ENCODE results near the gene NINL.
"Not testable (repeated sequence)": the region's sequence is repeated elsewhere in the genome, so short reads cannot be mapped to it uniquely, and the experiment has no call there.

Gene NINL

DNA sequence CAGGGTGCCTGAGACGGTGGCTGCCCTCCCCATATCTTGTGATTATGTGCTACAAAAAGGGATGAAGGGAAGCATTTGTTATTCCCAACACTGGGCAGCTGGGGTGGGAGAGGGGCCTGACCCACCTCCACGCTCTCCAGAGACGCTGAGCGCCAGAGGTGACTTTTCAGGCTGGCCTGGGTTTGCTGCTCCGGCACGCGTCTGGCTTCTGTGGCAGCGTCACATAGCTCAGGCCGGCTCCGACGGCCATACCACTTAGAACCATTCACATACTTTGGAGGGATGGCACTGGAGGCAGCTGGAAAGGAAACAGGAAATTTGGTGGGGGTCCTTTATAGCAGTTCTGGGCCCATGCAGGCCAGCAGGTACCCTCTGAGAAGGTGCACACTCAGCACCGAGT lies 72.6 kb downstream of the NINL start:
- Histone ChIP-seq H3K9me3 (ENCODE audit: control insufficient read depth, low read length) (peaks cover 35% of the 10 kb centered on the region), H3K4me3 (ENCODE audit: extremely low read depth, insufficient read depth, low read length, poor library complexity, severe bottlenecking) (no peak overlapping the region), H3K27ac (ENCODE audit: low read depth, low read length, severe bottlenecking) (no peak overlapping the region), H3K4me1 (ENCODE audit: control insufficient read depth, insufficient read depth, low read length, poor library complexity, severe bottlenecking) (no peaks in the 10 kb centered on the region), H3K36me3 (ENCODE audit: control insufficient read depth, insufficient read depth, low read length) (peaks cover 96% of the 10 kb centered on the region)
- WGBS, 2 experiments (ENCODE audit: insufficient coverage in 2 of 2): 93 to 98% methylated on average over 3 to 7 of the region's 12 CpGs

DNA sequence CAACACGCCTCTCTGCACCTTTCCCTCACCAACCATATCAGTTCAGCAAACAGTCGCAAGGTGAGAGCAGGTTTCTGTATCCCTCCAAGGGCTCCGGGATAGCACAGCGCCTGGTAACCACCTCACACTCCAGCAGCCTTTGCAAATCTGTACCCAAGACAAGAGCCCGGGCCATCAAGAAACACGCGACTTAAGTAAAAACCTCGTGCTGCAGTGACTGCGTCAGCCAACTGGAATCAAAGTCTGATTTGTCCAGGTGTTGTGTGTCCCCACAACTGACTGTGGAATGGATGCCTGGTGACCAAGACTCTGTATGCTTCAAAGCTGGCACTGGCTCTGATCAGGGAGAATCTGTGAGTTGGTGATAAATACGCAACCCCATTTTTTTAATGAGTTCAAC lies 74.1 kb downstream of the NINL start:
- no peak overlapping the region for H3K4me3 ChIP-seq (ENCODE audit: extremely low read depth, insufficient read depth, low read length, poor library complexity, severe bottlenecking)
- peaks cover 23% of the 10 kb centered on the region for H3K9me3 ChIP-seq (ENCODE audit: control insufficient read depth, low read length)
- WGBS, 2 experiments (ENCODE audit: insufficient coverage in 2 of 2): 92 to 93% methylated on average over 9 of the region's 10 CpGs
- no peak overlapping the region for H3K27ac ChIP-seq (ENCODE audit: low read depth, low read length, severe bottlenecking)
- H3K4me1 ChIP-seq (ENCODE audit: control insufficient read depth, insufficient read depth, low read length, poor library complexity, severe bottlenecking): no peaks in the 10 kb centered on the region
- H3K36me3 ChIP-seq (ENCODE audit: control insufficient read depth, insufficient read depth, low read length): peaks cover 95% of the 10 kb centered on the region

DNA sequence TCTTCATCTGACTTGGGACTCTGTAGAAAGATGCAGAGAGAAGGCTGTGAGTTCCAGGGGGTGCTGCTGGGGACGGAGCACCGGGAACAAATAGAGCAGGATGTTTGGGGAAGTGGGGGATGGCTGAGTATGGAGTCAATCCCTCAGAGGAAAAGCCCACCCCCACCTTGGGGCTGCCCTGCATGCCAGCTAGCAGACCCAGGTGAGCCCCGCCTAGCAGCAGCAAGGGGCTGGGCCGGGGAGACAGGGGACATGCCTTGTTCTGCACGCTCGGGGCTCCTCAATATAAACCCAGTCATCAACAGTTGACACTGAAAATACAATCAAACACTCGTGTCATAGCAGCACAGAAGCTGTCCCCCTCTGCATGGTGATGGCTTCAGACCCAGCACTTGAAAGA lies 74.6 kb downstream of the NINL start:
- WGBS, 2 experiments (ENCODE audit: insufficient coverage in 2 of 2): 66 to 100% methylated on average over 4 to 7 of the region's 7 CpGs

DNA sequence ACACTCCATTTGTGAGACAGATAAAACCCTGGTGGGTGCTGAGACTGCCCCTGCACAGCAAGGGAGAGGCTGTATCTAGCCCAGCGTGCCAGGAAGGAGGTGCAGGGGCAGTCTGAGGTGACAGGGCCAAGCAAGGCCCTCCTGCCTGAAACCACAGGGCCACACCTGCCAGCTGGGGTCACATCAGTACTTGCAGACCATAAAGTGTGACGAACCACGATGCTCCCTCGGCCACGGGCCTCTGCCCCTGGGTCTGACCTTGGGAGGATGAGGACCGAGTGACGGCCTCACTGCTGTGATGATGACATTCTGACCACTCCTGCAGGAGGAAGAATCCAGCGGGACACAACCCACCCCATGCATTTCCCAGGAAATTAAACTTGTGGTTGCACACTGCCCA lies 75.1 kb downstream of the NINL start:
- WGBS, 2 experiments (ENCODE audit: insufficient coverage in 2 of 2): 96 to 97% methylated on average over 8 of the region's 8 CpGs
- Histone ChIP-seq H3K36me3 (ENCODE audit: control insufficient read depth, insufficient read depth, low read length) (peaks cover 90% of the 10 kb centered on the region), H3K9me3 (ENCODE audit: control insufficient read depth, low read length) (peaks cover 15% of the 10 kb centered on the region), H3K4me3 (ENCODE audit: extremely low read depth, insufficient read depth, low read length, poor library complexity, severe bottlenecking) (no peak overlapping the region), H3K27ac (ENCODE audit: low read depth, low read length, severe bottlenecking) (no peak overlapping the region), H3K4me1 (ENCODE audit: control insufficient read depth, insufficient read depth, low read length, poor library complexity, severe bottlenecking) (no peaks in the 10 kb centered on the region)

More for the DNA sequence above, 74.6 kb downstream of the NINL start:
- Histone ChIP-seq H3K4me3 (ENCODE audit: extremely low read depth, insufficient read depth, low read length, poor library complexity, severe bottlenecking) (no peak overlapping the region), H3K9me3 (ENCODE audit: control insufficient read depth, low read length) (peaks cover 19% of the 10 kb centered on the region), H3K4me1 (ENCODE audit: control insufficient read depth, insufficient read depth, low read length, poor library complexity, severe bottlenecking) (no peaks in the 10 kb centered on the region), H3K27ac (ENCODE audit: low read depth, low read length, severe bottlenecking) (no peak overlapping the region), H3K36me3 (ENCODE audit: control insufficient read depth, insufficient read depth, low read length) (peaks cover 95% of the 10 kb centered on the region)

DNA sequence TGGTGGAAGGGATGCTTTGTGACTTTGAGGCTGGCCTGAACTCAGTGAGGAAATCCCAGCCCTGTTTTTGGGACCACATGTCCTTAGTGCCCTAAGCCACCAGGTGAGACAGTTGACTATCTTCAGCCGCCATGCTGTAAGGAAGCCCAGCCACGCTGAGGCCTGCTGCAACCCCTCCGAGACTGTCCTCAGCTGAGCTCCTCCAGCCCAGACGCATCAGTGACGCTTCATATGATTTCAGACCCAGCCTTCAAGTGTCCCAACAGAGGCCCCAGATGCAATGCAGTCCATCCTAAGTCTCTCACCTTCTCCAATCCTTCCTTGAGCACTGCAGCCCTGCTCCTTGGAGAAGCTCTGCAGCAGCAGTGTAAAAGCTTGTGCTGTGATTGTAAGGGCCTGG lies 76.2 kb downstream of the NINL start:
- H3K36me3 ChIP-seq (ENCODE audit: control insufficient read depth, insufficient read depth, low read length): peaks cover 89% of the 10 kb centered on the region
- H3K27ac ChIP-seq (ENCODE audit: low read depth, low read length, severe bottlenecking): no peak overlapping the region
- H3K4me1 ChIP-seq (ENCODE audit: control insufficient read depth, insufficient read depth, low read length, poor library complexity, severe bottlenecking): no peaks in the 10 kb centered on the region
- 93% methylated on average over 5 of the region's 5 CpGs for WGBS, 2 experiments (ENCODE audit: insufficient coverage in 2 of 2)
- no peak overlapping the region for H3K4me3 ChIP-seq (ENCODE audit: extremely low read depth, insufficient read depth, low read length, poor library complexity, severe bottlenecking)
- H3K9me3 ChIP-seq (ENCODE audit: control insufficient read depth, low read length): peaks cover 3% of the 10 kb centered on the region

DNA sequence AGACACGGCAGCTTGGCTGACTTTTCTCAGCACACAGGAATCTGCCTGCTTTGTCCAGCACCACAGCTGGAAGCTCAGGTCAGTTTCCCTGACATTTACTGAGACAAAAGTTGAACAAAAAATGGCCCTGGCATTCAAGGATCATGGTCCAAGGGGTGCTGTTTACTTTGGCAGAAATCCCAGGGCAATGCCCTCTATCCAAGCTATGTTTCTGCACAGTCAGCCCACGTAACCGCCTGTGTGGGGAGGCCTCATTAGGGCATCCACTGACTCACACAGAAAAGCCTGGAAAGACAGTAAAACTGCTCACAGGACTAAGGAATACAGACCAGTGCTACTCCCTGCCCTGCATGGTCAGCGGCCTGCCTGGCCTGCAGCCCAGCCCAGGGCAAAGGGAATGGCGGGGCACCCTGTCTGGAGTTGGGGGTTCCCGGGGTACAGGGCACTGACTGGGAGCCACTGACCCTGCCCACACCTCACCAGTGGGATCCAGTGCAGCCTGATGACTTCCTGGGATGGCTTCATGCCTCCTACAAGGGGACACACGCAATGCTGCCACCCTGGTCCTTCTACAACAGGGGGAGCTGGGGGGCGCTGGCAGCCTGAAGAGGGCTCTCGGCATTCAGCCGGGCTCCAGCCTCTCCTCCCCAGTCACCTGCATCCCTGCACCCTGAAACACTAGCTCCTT lies 77.1 kb downstream of the NINL start:
- no peaks in the 10 kb centered on the region for H3K9me3 ChIP-seq (ENCODE audit: control insufficient read depth, low read length)
- no peaks in the 10 kb centered on the region for H3K4me1 ChIP-seq (ENCODE audit: control insufficient read depth, insufficient read depth, low read length, poor library complexity, severe bottlenecking)
- no peak overlapping the region for H3K4me3 ChIP-seq (ENCODE audit: extremely low read depth, insufficient read depth, low read length, poor library complexity, severe bottlenecking)
- whole genome bisulfite sequencing, 2 experiments (ENCODE audit: insufficient coverage in 2 of 2): 93% methylated on average over 10 of the region's 10 CpGs
- H3K36me3 ChIP-seq (ENCODE audit: control insufficient read depth, insufficient read depth, low read length): peaks cover 89% of the 10 kb centered on the region
- no peak overlapping the region for H3K27ac ChIP-seq (ENCODE audit: low read depth, low read length, severe bottlenecking)

DNA sequence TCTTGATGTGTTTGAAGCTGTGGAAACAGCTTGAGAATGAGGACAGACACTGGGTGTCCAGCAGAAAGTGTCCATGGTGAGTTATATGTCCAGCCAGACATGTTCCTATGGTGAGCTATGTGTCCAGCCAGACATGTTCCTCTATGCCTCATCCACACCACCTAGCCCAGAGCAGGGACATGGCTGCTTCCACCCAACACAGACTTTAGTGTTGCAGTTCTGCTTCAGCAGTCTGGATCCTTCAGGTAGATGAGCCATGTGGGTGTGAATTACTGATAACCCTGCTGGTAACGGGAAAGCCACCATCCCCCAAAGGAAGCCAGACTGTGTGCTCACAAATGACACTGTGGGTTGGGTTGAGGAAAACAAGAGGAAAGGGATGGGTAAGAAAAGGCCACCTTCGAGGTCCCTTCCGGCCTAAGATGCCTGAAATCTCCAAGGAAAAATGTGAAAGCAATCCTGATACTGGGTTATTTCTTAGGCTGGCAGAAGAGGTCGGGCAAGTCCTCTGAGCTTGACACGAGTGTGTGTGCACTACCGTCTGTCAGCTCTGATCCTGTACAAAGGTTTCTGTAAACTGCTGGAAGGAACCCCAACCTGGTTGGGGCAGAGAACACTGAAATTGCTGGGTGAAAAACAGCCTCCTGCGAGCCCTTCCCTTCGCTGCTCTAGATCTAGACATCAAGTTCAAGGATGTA lies 77.8 kb downstream of the NINL start:
- Histone ChIP-seq H3K36me3 (ENCODE audit: control insufficient read depth, insufficient read depth, low read length) (peaks cover 89% of the 10 kb centered on the region), H3K27ac (ENCODE audit: low read depth, low read length, severe bottlenecking) (no peak overlapping the region), H3K4me3 (ENCODE audit: extremely low read depth, insufficient read depth, low read length, poor library complexity, severe bottlenecking) (no peak overlapping the region), H3K9me3 (ENCODE audit: control insufficient read depth, low read length) (no peaks in the 10 kb centered on the region), H3K4me1 (ENCODE audit: control insufficient read depth, insufficient read depth, low read length, poor library complexity, severe bottlenecking) (no peaks in the 10 kb centered on the region)
- 93 to 99% methylated on average over 7 to 8 of the region's 8 CpGs for WGBS, 2 experiments (ENCODE audit: insufficient coverage in 2 of 2)

DNA sequence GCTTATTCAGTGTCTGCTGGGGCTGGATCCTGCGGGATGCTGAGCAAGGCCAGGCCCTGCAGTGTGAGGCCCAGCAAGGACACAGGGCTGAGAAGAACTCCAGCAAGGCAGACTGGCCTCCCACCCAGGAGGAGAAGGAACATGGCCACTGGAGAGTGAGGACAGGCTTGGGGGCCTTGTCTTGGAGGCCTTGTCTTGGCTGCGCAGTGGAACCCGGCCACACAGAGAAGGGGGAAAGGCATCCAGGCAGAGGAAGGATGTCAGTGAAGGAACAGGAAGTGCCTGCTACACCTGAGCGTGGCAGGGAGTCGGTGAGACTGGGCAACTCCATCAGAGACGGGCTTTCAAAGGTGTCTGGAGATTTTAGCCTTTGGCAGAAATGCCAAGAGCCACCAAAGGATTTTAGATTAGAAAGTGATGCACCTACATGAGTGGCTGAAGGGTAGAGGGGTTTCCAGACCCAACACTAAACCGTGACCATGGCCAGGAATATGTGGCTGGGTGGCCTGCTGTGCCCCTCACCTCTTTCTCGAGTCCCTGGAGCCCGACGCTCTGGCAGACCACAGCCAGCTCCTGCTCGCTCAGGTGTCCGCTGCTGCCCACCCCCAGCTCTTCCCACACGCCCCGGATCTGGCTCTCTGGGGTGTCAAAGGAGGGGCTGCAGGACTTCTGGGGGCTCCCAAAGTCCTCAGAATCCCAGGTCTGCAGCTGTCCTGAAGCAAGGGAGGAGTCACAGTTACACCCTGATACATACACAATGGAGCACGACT lies 80.8 kb downstream of the NINL start:
- Histone ChIP-seq H3K27ac (ENCODE audit: low read depth, low read length, severe bottlenecking) (no peak overlapping the region), H3K9me3 (ENCODE audit: control insufficient read depth, low read length) (no peaks in the 10 kb centered on the region), H3K4me1 (ENCODE audit: control insufficient read depth, insufficient read depth, low read length, poor library complexity, severe bottlenecking) (no peaks in the 10 kb centered on the region), H3K36me3 (ENCODE audit: control insufficient read depth, insufficient read depth, low read length) (peaks cover 72% of the 10 kb centered on the region), H3K4me3 (ENCODE audit: extremely low read depth, insufficient read depth, low read length, poor library complexity, severe bottlenecking) (no peak overlapping the region)
- 94 to 97% methylated on average over 13 to 14 of the region's 15 CpGs for WGBS, 2 experiments (ENCODE audit: insufficient coverage in 2 of 2)

DNA sequence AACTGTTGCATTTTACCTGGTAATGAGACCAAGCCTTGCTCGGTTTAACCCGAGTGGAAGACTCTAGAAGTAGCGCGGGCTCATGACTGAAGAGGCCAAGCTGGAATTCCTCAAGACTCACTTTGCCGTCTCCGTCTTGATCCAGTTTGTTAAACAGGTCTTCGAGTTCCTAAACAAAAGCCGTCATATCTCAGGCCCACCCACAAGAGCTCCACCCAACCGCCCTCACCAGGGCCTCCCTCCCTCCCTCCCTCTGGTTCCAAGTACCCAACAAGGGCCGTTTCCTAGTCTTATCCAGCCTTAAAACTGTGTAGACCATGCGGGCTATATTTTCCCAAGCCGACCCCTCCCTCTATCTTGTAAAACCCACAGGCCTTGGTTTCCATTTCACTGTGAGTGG lies 81.4 kb downstream of the NINL start:
- Histone ChIP-seq H3K4me1 (ENCODE audit: control insufficient read depth, insufficient read depth, low read length, poor library complexity, severe bottlenecking) (no peaks in the 10 kb centered on the region), H3K27ac (ENCODE audit: low read depth, low read length, severe bottlenecking) (no peak overlapping the region), H3K4me3 (ENCODE audit: extremely low read depth, insufficient read depth, low read length, poor library complexity, severe bottlenecking) (no peak overlapping the region), H3K36me3 (ENCODE audit: control insufficient read depth, insufficient read depth, low read length) (peaks cover 68% of the 10 kb centered on the region), H3K9me3 (ENCODE audit: control insufficient read depth, low read length) (no peaks in the 10 kb centered on the region)
- WGBS, 2 experiments (ENCODE audit: insufficient coverage in 2 of 2): 96 to 97% methylated on average over 12 of the region's 12 CpGs

DNA sequence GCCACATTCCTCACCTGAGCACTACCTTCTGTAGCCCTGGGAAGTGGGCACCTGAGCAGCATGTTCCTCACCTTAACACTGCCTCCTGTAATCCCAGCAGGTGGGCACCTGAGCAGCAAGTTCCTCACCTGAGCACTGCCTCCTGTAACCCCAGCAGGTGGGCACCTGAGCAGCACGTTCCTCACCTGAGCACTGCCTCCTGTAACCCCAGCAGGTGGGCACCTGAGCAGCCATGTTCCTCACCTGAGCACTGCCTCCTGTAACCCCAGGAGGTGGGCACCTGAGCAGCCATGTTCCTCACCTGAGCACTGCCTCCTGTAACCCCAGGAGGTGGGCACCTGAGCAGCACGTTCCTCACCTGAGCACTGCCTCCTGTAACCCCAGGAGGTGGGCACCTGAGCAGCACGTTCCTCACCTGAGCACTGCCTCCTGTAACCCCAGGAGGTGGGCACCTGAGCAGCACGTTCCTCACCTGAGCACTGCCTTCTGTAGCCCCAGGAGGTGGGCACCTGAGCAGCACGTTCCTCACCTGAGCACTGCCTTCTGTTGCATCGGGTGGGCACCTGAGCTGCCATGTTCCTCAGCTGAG lies 82.2 kb downstream of the NINL start:
- H3K27ac ChIP-seq (ENCODE audit: low read depth, low read length, severe bottlenecking); H3K4me1 ChIP-seq (ENCODE audit: control insufficient read depth, insufficient read depth, low read length, poor library complexity, severe bottlenecking); H3K9me3 ChIP-seq (ENCODE audit: control insufficient read depth, low read length); H3K4me3 ChIP-seq (ENCODE audit: extremely low read depth, insufficient read depth, low read length, poor library complexity, severe bottlenecking): not testable (repeated sequence)
- 90 to 98% methylated on average over 3 to 5 of the region's 6 CpGs for WGBS, 2 experiments (ENCODE audit: insufficient coverage in 2 of 2)
- H3K36me3 ChIP-seq (ENCODE audit: control insufficient read depth, insufficient read depth, low read length): peaks cover 67% of the 10 kb centered on the region

Data from mesodermal cell (in vitro differentiated cells).